KMS-11 (cell line): ENCODE measurements around the gene GPR84.

Experiments
- H2AFZ ChIP-seq: fragments of 200-600 bp; sonication (generic); 2 replicates; pipeline ENCODE4 v1.6.1; 2016; ENCODE audit warnings: antibody characterized with exemption, mixed run types, low read depth
- H3K27ac ChIP-seq: fragments of 200-600 bp; sonication (generic); 2 replicates; pipeline ENCODE4 v1.6.1; 2016; ENCODE audit warnings: mild to moderate bottlenecking, mixed run types
- H3K27me3 ChIP-seq: fragments of 200-600 bp; sonication (generic); 2 replicates; pipeline ENCODE4 v1.6.1; 2017; ENCODE audit warnings: mild to moderate bottlenecking, low read depth, mixed run types, moderate library complexity; ENCODE audit not compliant: insufficient read depth
- H3K36me3 ChIP-seq: fragments of 200-600 bp; sonication (generic); 2 replicates; pipeline ENCODE4 v1.6.1; 2017; ENCODE audit warnings: mild to moderate bottlenecking, mixed run types; ENCODE audit not compliant: insufficient read depth
- H3K4me1 ChIP-seq: fragments of 200-600 bp; sonication (generic); 2 replicates; pipeline ENCODE4 v1.6.1; 2016; ENCODE audit warnings: mild to moderate bottlenecking, low read depth, mixed run types; ENCODE audit not compliant: poor library complexity, severe bottlenecking
- H3K4me2 ChIP-seq: fragments of 200-600 bp; sonication (generic); 2 replicates; pipeline ENCODE4 v1.7.0; 2016; ENCODE audit warnings: mild to moderate bottlenecking, mixed run types
- H3K4me3 ChIP-seq: fragments of 200-600 bp; sonication (generic); IDR thresholded peaks from 2 replicates; pipeline ENCODE4 v1.6.1; 2017; ENCODE audit warnings: low read depth, low read length, mixed read lengths; ENCODE audit not compliant: insufficient read depth
- H3K79me2 ChIP-seq: fragments of 200-600 bp; sonication (generic); 2 replicates; pipeline ENCODE4 v1.6.1; 2016; ENCODE audit warnings: low read depth, mixed run types; ENCODE audit not compliant: insufficient read depth
- H3K9ac ChIP-seq: fragments of 200-600 bp; sonication (generic); 2 replicates; pipeline ENCODE4 v1.6.1; 2016; ENCODE audit warnings: mild to moderate bottlenecking, mixed run types
- H4K20me1 ChIP-seq: fragments of 200-600 bp; sonication (generic); 2 replicates; pipeline ENCODE4 v1.6.1; 2016; ENCODE audit warnings: mild to moderate bottlenecking, mixed run types; ENCODE audit not compliant: insufficient read depth
- TF ChIP-seq, protein P1 (sequence below): fragments of 200-600 bp; sonication (generic); conservative IDR thresholded peaks from 2 replicates; pipeline ENCODE4 v1.6.1; 2017; ENCODE audit warnings: low read depth, mild to moderate bottlenecking, antibody characterized with exemption, low read length, moderate library complexity, mixed read lengths

The GPR84 gene

DNA sequence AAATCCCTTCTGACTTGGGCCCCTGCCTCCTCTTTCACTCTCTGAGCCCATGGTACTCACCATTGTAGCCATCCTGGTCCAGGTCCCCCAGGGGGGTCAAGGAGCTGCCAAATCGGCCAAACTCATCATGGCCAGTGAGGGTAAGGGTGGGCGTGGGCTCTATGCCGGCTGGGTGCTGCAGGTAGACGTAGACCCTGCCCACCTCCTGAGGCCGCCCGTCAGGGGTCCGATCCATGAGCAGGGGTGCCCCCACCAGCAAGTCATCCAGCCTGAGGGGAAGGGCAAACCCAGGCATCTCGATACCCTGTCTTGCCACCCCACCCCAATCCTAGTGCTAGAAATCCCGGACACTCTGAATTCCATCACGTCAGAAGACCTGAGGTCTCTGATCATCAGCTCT lies 40.8 kb upstream of the GPR84 start:
- Histone ChIP-seq H3K4me2 (no peak overlapping the region), H3K4me3 (no peak overlapping the region), H2AFZ (no peak overlapping the region), H4K20me1 (no peaks in the 10 kb centered on the region), H3K4me1 (no peaks in the 10 kb centered on the region), H3K9ac (no peak overlapping the region), H3K27ac (no peak overlapping the region), H3K36me3 (no peaks in the 10 kb centered on the region), H3K27me3 (no peaks in the 10 kb centered on the region; the same call in 1 of the 2 replicates), H3K79me2 (no peaks in the 10 kb centered on the region)
- TF ChIP-seq, protein P1, sequence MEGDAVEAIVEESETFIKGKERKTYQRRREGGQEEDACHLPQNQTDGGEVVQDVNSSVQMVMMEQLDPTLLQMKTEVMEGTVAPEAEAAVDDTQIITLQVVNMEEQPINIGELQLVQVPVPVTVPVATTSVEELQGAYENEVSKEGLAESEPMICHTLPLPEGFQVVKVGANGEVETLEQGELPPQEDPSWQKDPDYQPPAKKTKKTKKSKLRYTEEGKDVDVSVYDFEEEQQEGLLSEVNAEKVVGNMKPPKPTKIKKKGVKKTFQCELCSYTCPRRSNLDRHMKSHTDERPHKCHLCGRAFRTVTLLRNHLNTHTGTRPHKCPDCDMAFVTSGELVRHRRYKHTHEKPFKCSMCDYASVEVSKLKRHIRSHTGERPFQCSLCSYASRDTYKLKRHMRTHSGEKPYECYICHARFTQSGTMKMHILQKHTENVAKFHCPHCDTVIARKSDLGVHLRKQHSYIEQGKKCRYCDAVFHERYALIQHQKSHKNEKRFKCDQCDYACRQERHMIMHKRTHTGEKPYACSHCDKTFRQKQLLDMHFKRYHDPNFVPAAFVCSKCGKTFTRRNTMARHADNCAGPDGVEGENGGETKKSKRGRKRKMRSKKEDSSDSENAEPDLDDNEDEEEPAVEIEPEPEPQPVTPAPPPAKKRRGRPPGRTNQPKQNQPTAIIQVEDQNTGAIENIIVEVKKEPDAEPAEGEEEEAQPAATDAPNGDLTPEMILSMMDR = no peak

- H3K36me3 ChIP-seq = no peaks in the 10 kb centered on the region
- TF ChIP-seq, protein P1 = peak; percentile 100
- H3K9ac ChIP-seq = no peak overlapping the region
Observed at GRCh38 chr12:54404061-54405004, 40.0 kb upstream of the GPR84 start.

GRCh38 chr12:54401119-54401518 lies 36.8 kb upstream of the GPR84 start:
- H3K9ac ChIP-seq = no peak overlapping the region
- no peaks in the 10 kb centered on the region for H4K20me1 ChIP-seq
- H3K27me3 ChIP-seq = no peaks in the 10 kb centered on the region; the same call in 1 of the 2 replicates
- no peaks in the 10 kb centered on the region for H3K36me3 ChIP-seq
- no peak overlapping the region for H2AFZ ChIP-seq
- no peak overlapping the region for H3K27ac ChIP-seq
- H3K4me3 ChIP-seq = no peak overlapping the region
- no peaks in the 10 kb centered on the region for H3K79me2 ChIP-seq
- H3K4me2 ChIP-seq = no peak overlapping the region
- H3K4me1 ChIP-seq = no peaks in the 10 kb centered on the region
- TF ChIP-seq, protein P1 = no peak

More at GRCh38 chr12:54404061-54405004, 40.0 kb upstream of the GPR84 start:
- H3K4me2 ChIP-seq = no peak overlapping the region
- no peak overlapping the region for H2AFZ ChIP-seq
- H3K4me3 ChIP-seq = no peak overlapping the region
- H3K27ac ChIP-seq = no peak overlapping the region
- H4K20me1 ChIP-seq = no peaks in the 10 kb centered on the region
- no peaks in the 10 kb centered on the region for H3K4me1 ChIP-seq
- no peaks in the 10 kb centered on the region for H3K79me2 ChIP-seq
- no peaks in the 10 kb centered on the region; the same call in 1 of the 2 replicates for H3K27me3 ChIP-seq

DNA sequence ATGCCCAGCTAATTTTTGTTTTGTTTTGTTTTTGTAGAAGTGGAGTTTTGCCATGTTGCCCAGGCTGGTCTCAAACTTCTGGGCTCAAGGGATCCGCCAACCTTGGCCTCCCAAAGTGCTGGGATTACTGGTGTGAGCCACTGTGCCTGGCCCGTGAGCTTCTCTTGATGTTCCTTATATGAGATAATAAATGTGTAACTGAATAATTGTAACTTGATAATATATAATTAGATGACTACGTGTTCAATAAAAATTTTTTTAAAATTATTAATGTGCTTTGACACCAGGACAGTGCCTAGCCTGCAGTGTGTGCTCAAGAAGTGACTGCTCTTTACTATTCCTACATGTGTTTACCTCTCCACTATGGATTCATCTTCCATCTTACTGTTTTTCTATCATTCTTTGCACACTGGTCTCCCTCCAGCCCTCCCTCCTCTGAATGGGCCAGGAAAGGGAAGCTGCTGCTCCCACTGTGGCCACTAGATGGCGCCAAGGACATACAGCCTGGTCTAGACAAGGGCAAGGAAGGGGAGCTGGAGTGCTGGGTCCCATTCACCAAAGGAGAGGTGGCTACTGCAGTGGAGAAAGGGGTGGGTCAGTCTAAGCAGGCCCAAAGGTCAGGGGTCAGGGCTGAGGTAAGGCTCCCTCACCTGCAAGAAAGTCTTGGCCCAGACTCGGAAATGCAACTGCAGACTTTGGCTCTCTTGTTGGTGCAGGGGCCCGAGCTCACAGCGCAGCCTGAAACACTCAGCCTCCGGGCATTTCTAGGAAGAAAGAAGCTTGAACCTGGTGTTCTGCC lies 34.9 kb upstream of the GPR84 start:
- H3K4me2 ChIP-seq = no peak overlapping the region
- H3K27ac ChIP-seq = no peak overlapping the region
- H3K4me3 ChIP-seq = no peak overlapping the region
- H3K36me3 ChIP-seq = no peaks in the 10 kb centered on the region
- H2AFZ ChIP-seq = no peak overlapping the region
- TF ChIP-seq, protein P1 = peak; percentile 100
- H3K27me3 ChIP-seq = no peaks in the 10 kb centered on the region; the same call in 1 of the 2 replicates
- no peak overlapping the region for H3K9ac ChIP-seq
- H3K79me2 ChIP-seq = no peaks in the 10 kb centered on the region
- H4K20me1 ChIP-seq = no peaks in the 10 kb centered on the region
- no peaks in the 10 kb centered on the region for H3K4me1 ChIP-seq
